PFSK-1 (cell line): ENCODE measurements around the gene MAP3K3.

Source experiments
- POLR2AphosphoS5 ChIP-seq: IDR thresholded peaks from 2 replicates; pipeline ENCODE4 v1.6.1; 2012; ENCODE audit warnings: low read depth, mild to moderate bottlenecking, control low read depth, low read length, moderate library complexity
- TF ChIP-seq, protein P1 (sequence below), 2 experiments: IDR thresholded peaks; 2 replicates each; pipeline versions ENCODE4 v1.6.1 to v1.8.0; 2011 to 2012; ENCODE audit warnings: low read depth in 2 of 2, low read length in 2 of 2, control low read depth in 1 of 2, inconsistent platforms in 1 of 2, mild to moderate bottlenecking in 1 of 2, moderate library complexity in 1 of 2; ENCODE audit not compliant: insufficient read depth in 1 of 2

- TF ChIP-seq, protein P1, sequence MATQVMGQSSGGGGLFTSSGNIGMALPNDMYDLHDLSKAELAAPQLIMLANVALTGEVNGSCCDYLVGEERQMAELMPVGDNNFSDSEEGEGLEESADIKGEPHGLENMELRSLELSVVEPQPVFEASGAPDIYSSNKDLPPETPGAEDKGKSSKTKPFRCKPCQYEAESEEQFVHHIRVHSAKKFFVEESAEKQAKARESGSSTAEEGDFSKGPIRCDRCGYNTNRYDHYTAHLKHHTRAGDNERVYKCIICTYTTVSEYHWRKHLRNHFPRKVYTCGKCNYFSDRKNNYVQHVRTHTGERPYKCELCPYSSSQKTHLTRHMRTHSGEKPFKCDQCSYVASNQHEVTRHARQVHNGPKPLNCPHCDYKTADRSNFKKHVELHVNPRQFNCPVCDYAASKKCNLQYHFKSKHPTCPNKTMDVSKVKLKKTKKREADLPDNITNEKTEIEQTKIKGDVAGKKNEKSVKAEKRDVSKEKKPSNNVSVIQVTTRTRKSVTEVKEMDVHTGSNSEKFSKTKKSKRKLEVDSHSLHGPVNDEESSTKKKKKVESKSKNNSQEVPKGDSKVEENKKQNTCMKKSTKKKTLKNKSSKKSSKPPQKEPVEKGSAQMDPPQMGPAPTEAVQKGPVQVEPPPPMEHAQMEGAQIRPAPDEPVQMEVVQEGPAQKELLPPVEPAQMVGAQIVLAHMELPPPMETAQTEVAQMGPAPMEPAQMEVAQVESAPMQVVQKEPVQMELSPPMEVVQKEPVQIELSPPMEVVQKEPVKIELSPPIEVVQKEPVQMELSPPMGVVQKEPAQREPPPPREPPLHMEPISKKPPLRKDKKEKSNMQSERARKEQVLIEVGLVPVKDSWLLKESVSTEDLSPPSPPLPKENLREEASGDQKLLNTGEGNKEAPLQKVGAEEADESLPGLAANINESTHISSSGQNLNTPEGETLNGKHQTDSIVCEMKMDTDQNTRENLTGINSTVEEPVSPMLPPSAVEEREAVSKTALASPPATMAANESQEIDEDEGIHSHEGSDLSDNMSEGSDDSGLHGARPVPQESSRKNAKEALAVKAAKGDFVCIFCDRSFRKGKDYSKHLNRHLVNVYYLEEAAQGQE (IDR thresholded peaks at IDR 0.05; ENCODE audit: insufficient read depth in 1 of 2, low read depth in 2 of 2, low read length in 2 of 2), result peak; percentile 23 to 72; a peak in 2 of 4 replicates
- TF ChIP-seq POLR2AphosphoS5, result peak; percentile 90
Observed at GRCh38 chr17:63600569-63601438, 21.4 kb upstream of the MAP3K3 start, which contains the start of gene TACO1.
